H9 (cell line): ENCODE results near the gene TBX15. TPM values are rescaled to one million over a fixed set of nuclear protein-coding genes. Genes with fewer than 3 reads are reported as not detected.

ENCODE experiments used
- DNase-seq: peaks from one replicate; pipeline ENCODE4 v3.0.0-alpha.2; 2017
- H2AFZ ChIP-seq: one replicate; pipeline ENCODE4 v1.6.1; 2013; ENCODE audit warnings: mild to moderate bottlenecking, low read length, control low read depth, moderate library complexity
- H2AK5ac ChIP-seq: 2 replicates; pipeline ENCODE4 v1.6.1; 2013; ENCODE audit warnings: low read length, control low read depth, mixed read lengths; ENCODE audit not compliant: insufficient read length
- H2BK120ac ChIP-seq: one replicate; pipeline ENCODE4 v1.6.1; 2013; ENCODE audit warnings: low read depth, mild to moderate bottlenecking, low read length, control low read depth, inconsistent platforms; ENCODE audit not compliant: poor library complexity, severe bottlenecking
- H2BK12ac ChIP-seq: 2 replicates; pipeline ENCODE4 v1.6.1; 2013; ENCODE audit warnings: low read length, control low read depth, mixed read lengths, low read depth; ENCODE audit not compliant: insufficient read length
- H2BK15ac ChIP-seq: 2 replicates; pipeline ENCODE4 v1.6.1; 2013; ENCODE audit warnings: low read depth, low read length, control low read depth
- H2BK20ac ChIP-seq: one replicate; pipeline ENCODE4 v1.6.1; 2013; ENCODE audit warnings: low read depth, mild to moderate bottlenecking, low read length, control low read depth, inconsistent platforms; ENCODE audit not compliant: poor library complexity, severe bottlenecking
- H2BK5ac ChIP-seq: 2 replicates; pipeline ENCODE4 v1.6.1; 2013; ENCODE audit warnings: low read length, control low read depth, mixed read lengths; ENCODE audit not compliant: insufficient read length
- H3K14ac ChIP-seq: 2 replicates; pipeline ENCODE4 v1.6.1; 2013; ENCODE audit warnings: low read length, control low read depth; ENCODE audit not compliant: insufficient read depth
- H3K18ac ChIP-seq: 2 replicates; pipeline ENCODE4 v1.6.1; 2013; ENCODE audit warnings: low read depth, mild to moderate bottlenecking, mixed read lengths, low read length, control low read depth; ENCODE audit not compliant: insufficient read length
- H3K23ac ChIP-seq: 2 replicates; pipeline ENCODE4 v1.6.1; 2013; ENCODE audit warnings: low read length, control low read depth, mixed read lengths, low read depth; ENCODE audit not compliant: insufficient read length
- H3K23me2 ChIP-seq: 2 replicates; pipeline ENCODE4 v1.6.1; 2013; ENCODE audit warnings: low read depth, mild to moderate bottlenecking, mixed read lengths, low read length, control low read depth; ENCODE audit not compliant: insufficient read length, poor library complexity, severe bottlenecking
- H3K27ac ChIP-seq: 2 replicates; pipeline ENCODE4 v1.5.1; 2013; ENCODE audit warnings: low read length, control low read depth, mixed read lengths, low read depth; ENCODE audit not compliant: insufficient read length
- H3K27me3 ChIP-seq: 2 replicates; pipeline ENCODE4 v1.6.1; 2013; ENCODE audit warnings: low read length, control low read depth, inconsistent platforms; ENCODE audit not compliant: insufficient read depth
- H3K4ac ChIP-seq: 2 replicates; pipeline ENCODE4 v1.6.1; 2013; ENCODE audit warnings: low read depth, mild to moderate bottlenecking, control low read depth, inconsistent platforms, low read length, moderate library complexity
- H3K4me1 ChIP-seq: 2 replicates; pipeline ENCODE4 v1.6.1; 2013; ENCODE audit warnings: low read length, control low read depth, inconsistent platforms; ENCODE audit not compliant: insufficient read depth
- H3K4me2 ChIP-seq: 2 replicates; pipeline ENCODE4 v1.6.1; 2013; ENCODE audit warnings: low read length, control low read depth, mixed read lengths; ENCODE audit not compliant: insufficient read length, insufficient read depth
- H3K56ac ChIP-seq: 2 replicates; pipeline ENCODE4 v1.6.1; 2013; ENCODE audit warnings: low read depth, mild to moderate bottlenecking, mixed read lengths, low read length, control low read depth; ENCODE audit not compliant: insufficient read length
- H3K79me1 ChIP-seq: 2 replicates; pipeline ENCODE4 v1.6.1; 2013; ENCODE audit warnings: low read depth, mild to moderate bottlenecking, moderate library complexity, low read length, control low read depth, inconsistent platforms; ENCODE audit not compliant: insufficient read depth, poor library complexity, severe bottlenecking
- H3K79me2 ChIP-seq: 2 replicates; pipeline ENCODE4 v1.6.1; 2013; ENCODE audit warnings: low read length, control low read depth, inconsistent platforms; ENCODE audit not compliant: insufficient read depth
- H3K9ac ChIP-seq: 2 replicates; pipeline ENCODE4 v1.6.1; 2013; ENCODE audit warnings: low read length, control low read depth, mixed read lengths; ENCODE audit not compliant: insufficient read length; ENCODE audit errors: extremely low read depth
- H3K9me3 ChIP-seq: one replicate; pipeline ENCODE4 v1.6.1; 2013; ENCODE audit warnings: low read depth, low read length, inconsistent platforms; ENCODE audit not compliant: control insufficient read depth
- H3T11ph ChIP-seq: one replicate; pipeline ENCODE4 v1.6.1; 2013; ENCODE audit warnings: mild to moderate bottlenecking, low read length, control low read depth, inconsistent platforms
- H4K20me1 ChIP-seq: one replicate; pipeline ENCODE4 v1.6.1; 2013; ENCODE audit not compliant: control insufficient read depth, insufficient read length, insufficient read depth
- H4K5ac ChIP-seq: 2 replicates; pipeline ENCODE4 v1.6.1; 2013; ENCODE audit warnings: low read depth, mild to moderate bottlenecking, mixed read lengths, low read length, control low read depth; ENCODE audit not compliant: insufficient read length
- H4K8ac ChIP-seq: replicated peaks from 2 replicates; pipeline ENCODE4 v1.6.1; 2013; ENCODE audit warnings: low read length, control low read depth, mixed read lengths, low read depth; ENCODE audit not compliant: insufficient read length
- H4K91ac ChIP-seq: 2 replicates; pipeline ENCODE4 v1.6.1; 2013; ENCODE audit warnings: low read depth, mild to moderate bottlenecking, moderate library complexity, mixed read lengths, low read length, control low read depth; ENCODE audit not compliant: insufficient read length
- H3K27ac Mint-ChIP-seq, 3 experiments: 2 replicates in 2 of 3; 3 replicates in 1 of 3; pipeline ENCODE4 v1.8.0; 2020 to 2021; ENCODE audit warnings: mixed read lengths in 3 of 3, mild to moderate bottlenecking in 1 of 3, moderate library complexity in 1 of 3
- H3K27me3 Mint-ChIP-seq: 2 replicates; pipeline ENCODE4 v1.8.0; 2021; ENCODE audit warnings: low read depth, mild to moderate bottlenecking, moderate library complexity, mixed read lengths
- H3K36me3 Mint-ChIP-seq, 3 experiments: 2 replicates in 2 of 3; 3 replicates in 1 of 3; pipeline ENCODE4 v1.8.0; 2020 to 2021; ENCODE audit warnings: low read depth in 3 of 3, mixed read lengths in 3 of 3; ENCODE audit not compliant: insufficient read depth in 1 of 3
- H3K4me1 Mint-ChIP-seq, 2 experiments: 2 replicates each; pipeline ENCODE4 v1.8.0; 2020; ENCODE audit warnings: mixed read lengths in 2 of 2
- H3K4me3 Mint-ChIP-seq, 2 experiments: 2 replicates in 1 of 2; 3 replicates in 1 of 2; pipeline ENCODE4 v1.8.0; 2020 to 2021; ENCODE audit warnings: mild to moderate bottlenecking in 2 of 2, mixed read lengths in 2 of 2, moderate library complexity in 1 of 2
- H3K9me3 Mint-ChIP-seq, 2 experiments: 2 replicates in 1 of 2; 3 replicates in 1 of 2; pipeline ENCODE4 v1.8.0; 2020; ENCODE audit warnings: mild to moderate bottlenecking in 2 of 2, mixed read lengths in 2 of 2, moderate library complexity in 1 of 2
- WGBS: extraction: QIAGEN DNeasy Blood & Tissue Kit; methylation state at CpG from one replicate; pipeline ENCODE4 v1.1.7; 2013; ENCODE audit warnings: missing lambda C conversion rate, low lambda C conversion rate, mixed read lengths; ENCODE audit not compliant: insufficient read length; ENCODE audit errors: extremely low coverage; 5-methylcytosine and 5-hydroxymethylcytosine counted together
- total RNA-seq: library from RNA; stranded (reverse); gene quantifications from 2 replicates; pipeline ENCODE4 v1.2.1, GENCODE V29; 2021
- TF ChIP-seq, protein P1 (sequence below): fragments of 200-600 bp; sonication (generic); conservative IDR thresholded peaks from 3 replicates; pipeline ENCODE4 v1.8.0; 2021; ENCODE audit warnings: antibody characterized with exemption, mild to moderate bottlenecking

Gene TBX15
- total RNA-seq, 1 experiment from 2014 or later: 0.07 TPM

DNA sequence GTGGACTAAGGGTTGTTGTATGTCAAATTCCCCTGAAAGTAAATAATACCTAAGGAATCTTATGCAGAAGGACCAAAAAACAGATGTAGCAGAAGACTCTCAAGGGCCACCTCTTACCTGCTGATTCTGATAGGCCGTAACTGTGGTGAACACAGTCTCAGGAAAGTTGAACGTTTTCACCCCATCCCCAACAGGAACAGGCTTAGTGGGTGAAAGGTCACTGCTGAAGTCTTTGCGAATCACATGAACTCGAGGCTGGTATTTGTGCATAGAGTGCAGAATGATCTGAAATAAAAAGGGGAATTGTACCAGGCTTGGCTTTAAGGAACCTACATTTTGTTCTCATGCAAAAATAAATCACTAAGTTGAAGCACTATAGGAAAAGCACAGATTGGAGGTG, 64.8 kb downstream of the TBX15 start:
- Mint-ChIP-seq H3K27me3 (no peaks in the 10 kb centered on the region), H3K4me3 (no peak overlapping the region), H3K36me3 (no peaks in the 10 kb centered on the region), H3K9me3 (no peaks in the 10 kb centered on the region), H3K4me1 (peaks cover 11 to 17% of the 10 kb centered on the region in 2 experiments), H3K27ac (no peak overlapping the region)
- Histone ChIP-seq H2BK5ac (no peak overlapping the region), H2AK5ac (no peak overlapping the region), H4K20me1 (no peaks in the 10 kb centered on the region), H3K79me1 (no peaks in the 10 kb centered on the region), H4K8ac (no peak overlapping the region), H3K4ac (no peak overlapping the region), H3K4me1 (peaks cover 5% of the 10 kb centered on the region), H3K23ac (no peak overlapping the region), H3K18ac (no peak overlapping the region), H3K27me3 (no peaks in the 10 kb centered on the region), H3K4me2 (no peak overlapping the region), H2AFZ (no peak overlapping the region), H3K14ac (no peak overlapping the region), H3K56ac (no peak overlapping the region), H2BK120ac (no peak overlapping the region), H2BK20ac (no peak overlapping the region), H2BK12ac (no peak overlapping the region), H3K23me2 (no peaks in the 10 kb centered on the region), H3T11ph (no peak overlapping the region), H4K5ac (no peak overlapping the region), H2BK15ac (no peak overlapping the region), H3K9me3 (no peaks in the 10 kb centered on the region), H3K9ac (no peak overlapping the region), H4K91ac (no peak overlapping the region), H3K79me2 (no peaks in the 10 kb centered on the region), H3K27ac (no peak overlapping the region)
- TF ChIP-seq, protein P1, sequence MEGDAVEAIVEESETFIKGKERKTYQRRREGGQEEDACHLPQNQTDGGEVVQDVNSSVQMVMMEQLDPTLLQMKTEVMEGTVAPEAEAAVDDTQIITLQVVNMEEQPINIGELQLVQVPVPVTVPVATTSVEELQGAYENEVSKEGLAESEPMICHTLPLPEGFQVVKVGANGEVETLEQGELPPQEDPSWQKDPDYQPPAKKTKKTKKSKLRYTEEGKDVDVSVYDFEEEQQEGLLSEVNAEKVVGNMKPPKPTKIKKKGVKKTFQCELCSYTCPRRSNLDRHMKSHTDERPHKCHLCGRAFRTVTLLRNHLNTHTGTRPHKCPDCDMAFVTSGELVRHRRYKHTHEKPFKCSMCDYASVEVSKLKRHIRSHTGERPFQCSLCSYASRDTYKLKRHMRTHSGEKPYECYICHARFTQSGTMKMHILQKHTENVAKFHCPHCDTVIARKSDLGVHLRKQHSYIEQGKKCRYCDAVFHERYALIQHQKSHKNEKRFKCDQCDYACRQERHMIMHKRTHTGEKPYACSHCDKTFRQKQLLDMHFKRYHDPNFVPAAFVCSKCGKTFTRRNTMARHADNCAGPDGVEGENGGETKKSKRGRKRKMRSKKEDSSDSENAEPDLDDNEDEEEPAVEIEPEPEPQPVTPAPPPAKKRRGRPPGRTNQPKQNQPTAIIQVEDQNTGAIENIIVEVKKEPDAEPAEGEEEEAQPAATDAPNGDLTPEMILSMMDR: no peak
- WGBS: no CpG with 5 or more reads among the region's 4 CpGs
- DNase-seq: no peak
